NCI-H146 treated with DMSO at 0.1 percent for 48 hours (cell line): ENCODE results near the gene SLC25A17.
"Not testable (repeated sequence)": the region's sequence is repeated elsewhere in the genome, so short reads cannot be mapped to it uniquely, and the experiment has no call there.

Experiments used
- DNase-seq: peaks from one replicate; lab custom pipeline; 2025; ENCODE audit not compliant: unreplicated experiment; lab: John Stamatoyannopoulos, UW

SLC25A17 gene, protein sequence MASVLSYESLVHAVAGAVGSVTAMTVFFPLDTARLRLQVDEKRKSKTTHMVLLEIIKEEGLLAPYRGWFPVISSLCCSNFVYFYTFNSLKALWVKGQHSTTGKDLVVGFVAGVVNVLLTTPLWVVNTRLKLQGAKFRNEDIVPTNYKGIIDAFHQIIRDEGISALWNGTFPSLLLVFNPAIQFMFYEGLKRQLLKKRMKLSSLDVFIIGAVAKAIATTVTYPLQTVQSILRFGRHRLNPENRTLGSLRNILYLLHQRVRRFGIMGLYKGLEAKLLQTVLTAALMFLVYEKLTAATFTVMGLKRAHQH

DNA sequence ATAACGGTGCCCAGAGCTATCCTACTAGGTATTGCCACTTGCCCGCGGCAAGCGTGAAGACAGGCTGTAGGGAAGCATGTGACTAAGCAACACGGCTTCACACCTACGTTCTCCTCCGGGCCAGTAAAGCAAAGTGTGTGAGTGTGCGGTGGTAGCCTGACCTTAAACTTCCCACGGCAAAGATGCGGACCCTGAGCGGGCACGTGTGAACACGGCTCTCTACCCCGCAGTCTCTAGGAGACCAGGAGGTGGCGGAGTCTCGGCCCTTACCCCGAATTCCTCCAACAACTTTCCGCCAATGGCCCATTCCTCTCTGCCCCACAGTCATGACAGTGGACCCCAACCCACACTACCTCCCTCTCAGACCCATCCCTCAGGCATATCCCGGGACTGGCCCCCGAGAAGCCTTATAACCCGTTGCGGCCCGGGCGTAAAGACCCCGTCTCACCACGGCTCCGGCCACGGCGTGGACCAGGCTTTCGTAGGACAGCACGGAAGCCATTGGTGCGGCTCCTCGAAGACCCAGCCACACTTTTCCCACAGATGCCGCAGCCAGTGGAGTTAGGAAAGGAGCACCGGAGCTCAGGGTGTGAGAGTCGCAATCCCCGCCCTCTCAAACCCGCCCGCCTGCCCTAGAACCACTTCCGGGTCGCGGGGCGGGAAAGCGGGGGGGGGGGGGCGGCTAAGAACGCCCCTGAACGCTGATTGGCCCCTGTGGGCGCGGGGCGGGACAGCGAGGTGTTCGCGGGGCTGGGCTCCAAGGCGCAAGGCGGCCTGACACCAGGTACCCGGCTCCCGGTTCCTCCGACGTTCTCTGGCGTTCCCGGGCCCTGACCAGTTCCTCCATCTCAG, at the start of gene SLC25A17:
SLC25A17 (minus strand) TSS at position 600 of the 852 bp plus-strand sequence; CDS start at position 502, 98 bp downstream.
- DNase-seq, result peak; percentile 50

DNA sequence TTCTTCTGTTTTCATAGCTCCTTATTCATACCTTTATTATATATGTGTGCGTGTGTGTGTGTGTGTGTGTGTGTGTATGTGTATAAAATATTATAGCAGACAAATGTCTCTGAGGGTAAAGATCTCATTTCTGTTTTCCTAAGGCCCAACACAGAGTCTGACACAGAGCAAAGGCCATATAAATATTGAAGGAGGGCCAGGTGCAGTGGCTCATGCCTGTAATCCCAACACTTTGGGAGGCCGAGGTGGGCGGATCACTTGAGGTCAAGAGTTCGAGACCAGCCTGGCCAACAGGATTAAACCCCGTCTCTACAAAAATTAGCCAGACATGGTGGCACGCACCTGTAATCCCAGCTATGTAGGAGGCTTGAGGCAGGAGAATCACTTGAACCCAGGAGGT, 49.2 kb upstream of the SLC25A17 start:
- DNase-seq, result not testable (repeated sequence)

GRCh38 chr22:40867109-40867508, 48.0 kb upstream of the SLC25A17 start:
- no peak for DNase-seq

DNA sequence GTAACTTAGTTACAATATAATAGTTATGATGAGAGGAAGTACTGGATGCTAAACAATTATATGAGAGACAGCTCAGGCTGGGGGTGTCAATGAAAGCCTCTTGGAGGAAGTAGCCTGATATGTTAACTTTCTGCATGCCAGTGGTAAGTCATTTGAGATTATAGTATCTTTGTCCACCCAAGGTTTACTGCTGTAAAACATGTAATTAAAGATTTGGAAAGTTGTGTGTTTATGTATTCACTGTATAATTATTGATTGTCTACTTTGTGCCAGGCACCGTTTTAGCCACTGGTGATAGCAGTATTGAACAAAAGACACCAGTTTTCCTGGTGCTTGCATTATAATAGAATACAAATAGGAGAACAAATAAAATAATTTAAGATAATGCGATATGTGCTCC, 43.4 kb upstream of the SLC25A17 start:
- no peak for DNase-seq

DNA sequence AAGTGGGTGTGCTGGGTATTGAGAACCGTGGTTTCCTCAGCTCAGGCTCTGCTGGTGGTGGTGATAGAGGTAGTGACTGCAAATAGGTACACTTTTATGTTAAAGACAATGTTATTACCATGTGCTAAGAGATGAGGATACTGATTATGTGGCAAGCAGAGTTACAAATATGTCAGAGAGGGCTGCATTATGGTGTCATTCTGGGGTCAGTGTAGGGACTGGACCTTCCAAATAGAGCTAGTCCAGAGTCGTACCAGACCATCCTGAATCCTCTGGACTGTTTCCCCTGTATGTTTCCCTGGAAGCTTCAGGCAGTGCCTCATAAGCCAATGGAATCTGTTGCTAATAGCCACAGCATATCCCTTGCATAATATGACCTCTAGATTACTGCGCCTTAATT, 42.9 kb upstream of the SLC25A17 start, which contains the start of gene DNAJB7:
DNAJB7 (minus strand) TSS at position 101 of the 400 bp plus-strand sequence. CDS start 119 bp downstream, outside the sequence.
- DNase-seq, result no peak

DNA sequence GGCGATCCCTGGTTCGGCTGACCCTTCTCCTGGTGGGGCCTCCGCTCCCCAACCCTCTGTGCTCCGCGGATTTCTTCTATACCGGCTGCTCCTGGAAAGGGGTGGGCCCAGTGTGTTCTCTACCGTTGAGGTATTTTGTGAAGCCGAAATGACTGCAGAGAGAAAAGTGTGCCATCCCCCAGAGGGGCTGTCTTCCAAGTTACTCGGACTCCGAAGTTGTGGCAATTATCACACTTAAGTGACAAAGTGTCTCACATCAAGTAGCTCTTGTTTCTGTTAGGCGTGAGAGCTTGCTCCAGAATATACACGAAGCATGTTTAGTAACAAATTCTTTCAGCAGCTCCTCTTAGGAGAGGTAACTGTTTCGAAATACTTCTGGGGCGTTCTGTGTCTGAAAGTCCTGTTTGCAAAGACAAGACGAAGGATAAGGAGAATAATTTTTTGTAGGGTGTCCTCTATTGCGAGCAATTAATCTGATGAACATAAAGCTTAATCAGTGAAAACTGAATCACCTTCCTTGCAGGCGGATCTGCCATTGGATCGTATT, 38.2 kb upstream of the SLC25A17 start:
- no peak for DNase-seq

GRCh38 chr22:40856513-40857308, 37.6 kb upstream of the SLC25A17 start, which contains the start of the genes ST13 and XPNPEP3:
ST13 (minus strand) TSS chr22:40856639; CDS start chr22:40856540, 99 bp downstream.
XPNPEP3 (plus strand) TSS chr22:40857148; CDS start chr22:40857182, 34 bp downstream.
- peak; percentile 85 for DNase-seq

DNA sequence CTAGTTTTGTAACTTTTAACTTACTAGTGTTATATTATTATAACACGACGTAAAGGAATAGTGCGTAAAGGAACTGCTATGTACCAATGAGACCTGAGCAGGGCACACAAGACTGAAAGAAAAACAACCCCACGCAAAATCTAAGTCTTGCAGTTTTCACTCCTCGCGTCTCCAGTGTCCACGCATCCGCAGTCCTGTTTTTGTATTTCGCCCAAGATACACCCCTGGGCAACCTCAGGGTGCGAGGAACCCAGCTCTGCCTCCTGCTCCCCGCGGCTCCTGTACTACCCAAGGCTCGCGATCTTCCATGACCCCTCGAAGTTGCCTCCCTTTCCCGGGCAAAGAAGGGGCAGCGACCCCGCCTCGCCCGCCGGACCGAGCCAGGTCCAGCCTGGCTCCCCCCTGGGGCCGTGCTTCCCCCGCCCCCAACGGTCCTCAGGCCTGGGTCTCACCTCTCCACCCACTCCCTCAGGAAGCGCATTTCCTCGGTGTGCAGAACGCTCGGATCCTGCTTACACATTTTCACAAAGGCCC, 36.9 kb upstream of the SLC25A17 start:
- DNase-seq, result peak; percentile 8

- no peak for DNase-seq
Observed at GRCh38 chr22:40855071-40855978, 36.2 kb upstream of the SLC25A17 start.

DNA sequence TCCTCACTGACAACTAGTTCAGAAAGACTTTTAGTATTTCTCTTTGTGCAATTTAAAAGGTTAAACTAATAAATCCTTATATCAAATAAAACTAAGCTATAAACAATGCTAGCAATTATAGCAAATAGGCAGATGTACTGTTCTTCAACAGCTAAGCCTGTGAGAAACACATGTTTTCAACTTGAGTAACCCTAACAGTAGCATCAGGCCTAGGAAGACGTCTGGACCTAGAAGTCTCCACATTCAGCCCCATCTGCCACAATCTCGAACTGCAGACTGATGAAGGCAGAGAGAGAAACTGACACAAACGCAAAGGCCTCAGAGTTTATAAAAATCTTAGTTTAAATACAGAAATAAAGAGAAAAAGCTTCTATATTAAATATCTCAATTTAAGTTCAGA, 34.8 kb upstream of the SLC25A17 start:
- no peak for DNase-seq

GRCh38 chr22:40853333-40853732, 34.2 kb upstream of the SLC25A17 start:
- no peak for DNase-seq

- DNase-seq, result not testable (repeated sequence)
Observed at GRCh38 chr22:40845816-40846215, 26.7 kb upstream of the SLC25A17 start.

DNA sequence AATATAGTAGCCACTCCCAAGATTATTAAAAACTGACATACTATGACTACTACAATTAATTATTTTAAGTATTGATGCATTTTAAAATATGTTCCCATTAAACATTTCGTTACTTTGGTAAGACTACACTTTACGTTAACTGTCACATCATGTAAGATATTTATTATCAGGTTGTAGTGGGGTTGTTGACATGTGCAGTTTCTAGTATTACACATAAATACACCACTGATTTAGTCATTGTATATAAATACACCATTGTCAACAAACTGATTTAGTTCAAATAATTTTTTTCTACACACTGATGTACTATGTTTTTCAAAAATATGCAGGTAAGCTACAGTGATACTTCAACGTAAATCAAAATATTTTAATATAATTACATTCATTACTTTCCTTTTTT, 25.8 kb upstream of the SLC25A17 start:
- DNase-seq, result no peak

DNA sequence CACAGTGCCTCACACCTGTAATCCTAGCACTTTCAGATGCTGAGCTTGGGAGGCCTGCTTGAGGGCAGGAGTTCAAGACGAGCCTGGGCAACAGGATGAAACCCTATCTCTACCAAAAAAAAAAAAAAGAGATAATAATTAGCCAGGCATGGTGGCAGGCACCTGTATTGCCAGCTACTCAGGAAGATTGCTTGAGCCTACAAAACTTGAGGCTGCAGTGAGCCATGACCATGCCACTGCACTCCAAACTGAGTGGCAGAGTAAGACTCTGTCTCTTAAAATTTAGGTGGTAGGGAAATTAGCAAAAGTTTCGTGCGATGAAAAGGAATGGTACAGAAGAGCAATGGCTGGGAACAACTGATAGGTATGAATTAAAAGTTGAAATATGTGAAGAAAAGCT, 19.3 kb upstream of the SLC25A17 start:
- no peak for DNase-seq

DNA sequence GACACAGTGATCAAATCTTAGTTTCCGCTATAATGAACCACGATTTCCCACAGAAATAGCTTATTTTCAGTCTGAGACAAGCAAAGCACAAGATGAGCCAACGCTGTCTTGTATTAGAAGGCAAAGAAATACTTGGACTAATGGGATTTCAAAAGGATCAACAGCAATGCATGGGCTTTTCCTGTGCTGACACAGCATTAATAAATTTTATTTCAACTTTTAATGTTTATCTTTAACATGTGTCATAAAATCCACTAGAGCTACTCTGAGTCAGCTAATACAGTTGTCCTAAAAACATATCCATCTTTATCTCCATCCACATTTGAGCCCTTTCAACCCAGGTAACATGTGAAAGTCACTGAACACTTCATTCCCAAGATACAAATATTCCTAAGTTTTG, 15.5 kb upstream of the SLC25A17 start:
- no peak for DNase-seq

DNA sequence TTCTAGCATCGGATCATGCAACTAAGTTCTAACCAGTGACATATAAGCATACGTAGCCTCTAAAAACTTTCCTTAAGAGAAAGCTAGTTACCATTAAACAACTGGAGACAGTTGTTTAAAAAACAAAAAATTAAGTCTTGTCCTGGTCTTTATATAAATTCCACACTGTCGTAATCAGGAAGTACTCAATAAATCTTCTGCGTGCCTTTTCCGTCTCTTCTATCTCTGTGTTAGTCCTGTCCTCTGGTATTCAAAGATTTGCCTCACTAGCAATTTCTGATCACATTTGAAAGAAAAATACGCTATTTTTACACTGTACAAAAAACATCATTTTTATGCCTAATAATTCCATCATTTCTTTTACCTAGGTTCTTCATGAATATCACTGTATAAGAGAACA, 10.0 kb upstream of the SLC25A17 start:
- no peak for DNase-seq

DNA sequence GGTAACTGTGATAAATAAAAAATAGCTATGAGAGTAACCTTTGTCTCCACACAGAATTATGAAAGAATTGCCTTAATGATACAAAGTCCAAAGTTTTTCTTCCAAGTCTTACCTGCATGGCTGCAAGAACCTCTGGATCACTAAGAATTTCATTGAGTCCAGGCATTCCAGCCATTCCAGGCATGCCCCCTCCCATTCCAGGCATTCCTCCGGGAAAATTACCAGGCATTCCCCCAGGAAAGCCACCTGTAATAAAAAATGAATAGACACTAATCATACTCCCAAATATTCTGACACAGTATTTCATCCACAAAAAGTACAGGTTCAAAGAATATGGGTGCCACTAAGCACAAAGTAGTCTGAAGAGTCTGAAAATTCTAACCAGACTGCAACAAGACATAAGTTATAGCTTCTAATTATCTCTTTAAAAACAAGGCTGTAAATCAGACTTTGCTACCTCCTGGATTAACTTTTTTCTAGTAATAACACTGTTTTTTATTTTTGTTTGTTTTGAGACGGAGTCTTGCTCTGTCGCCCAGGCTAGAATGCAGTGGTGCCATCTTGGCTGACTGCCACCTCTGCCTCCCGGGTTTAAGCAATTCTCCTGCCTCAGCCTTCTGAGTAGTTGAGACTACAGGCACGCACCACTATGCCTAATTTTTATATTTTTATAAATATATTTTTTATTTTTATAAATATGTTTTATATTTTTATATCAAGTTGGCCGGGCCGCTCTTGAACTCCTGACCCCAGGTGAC, 8.0 kb upstream of the SLC25A17 start:
- no peak for DNase-seq

GRCh38 chr22:40826292-40826691, 7.1 kb upstream of the SLC25A17 start:
- DNase-seq, result not testable (repeated sequence)

DNA sequence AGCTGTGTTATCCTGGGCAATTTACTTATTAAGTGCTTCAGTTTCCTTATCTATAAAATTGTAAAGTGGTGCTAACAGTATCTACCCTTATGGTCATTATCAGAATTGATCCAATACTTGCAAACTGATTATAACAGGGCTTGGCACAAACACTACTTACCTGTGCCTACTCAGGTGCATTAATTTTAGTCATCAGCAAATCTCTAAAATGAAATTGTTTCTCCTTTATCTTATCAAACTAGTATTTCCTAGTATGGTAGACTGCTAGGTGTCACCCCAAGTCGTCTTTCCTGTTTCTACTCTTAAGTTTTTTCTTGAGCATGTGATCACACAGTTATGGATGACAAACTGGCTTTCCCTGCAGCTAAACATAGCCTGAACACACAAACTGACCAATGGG, 4.3 kb upstream of the SLC25A17 start:
- no peak for DNase-seq
